Measurements from ENCODE around the gene KRT76. TPM values are rescaled to one million over a fixed set of nuclear protein-coding genes. Genes with fewer than 3 reads are reported as not detected.

Gene KRT76
- total and polyA plus RNA-seq, 2 experiments from 2014 or later = not detected

- H3K27ac Mint-ChIP-seq = no peak overlapping the region
- Histone ChIP-seq H3K27me3 (ENCODE audit: insufficient read depth) (no peaks in the 10 kb centered on the region), H3K4me1 (ENCODE audit: insufficient read depth) (no peaks in the 10 kb centered on the region), H3K4me3 (no peak overlapping the region), H3K36me3 (ENCODE audit: insufficient read depth) (no peaks in the 10 kb centered on the region), H3K9me2 (ENCODE audit: insufficient read depth) (no peaks in the 10 kb centered on the region; the same call in 1 of the 2 replicates), H2AFZ (no peak overlapping the region), H3K4me2 (no peak overlapping the region), H4K20me1 (replicated peaks; ENCODE audit: insufficient read depth) (no peaks in the 10 kb centered on the region), H3K79me2 (replicated peaks; ENCODE audit: insufficient read depth) (no peaks in the 10 kb centered on the region), H3K27ac (ENCODE audit: low read depth) (no peak overlapping the region), H3F3A (replicated peaks; ENCODE audit: low read depth) (no peaks in the 10 kb centered on the region)
- TF ChIP-seq ZNF331 (CRISPR knock-in tag; IDR thresholded peaks at IDR 0.05; ENCODE audit: low read depth) (no peak), NANOG (IDR thresholded peaks at IDR 0.05; ENCODE audit: borderline replicate concordance) (no peak), JUNB (IDR thresholded peaks at IDR 0.05; ENCODE audit: unreplicated experiment) (no peak), EZH2 (IDR thresholded peaks at IDR 0.05; ENCODE audit: low read depth, unreplicated experiment) (no peak), STAT1 (IDR thresholded peaks at IDR 0.05; ENCODE audit: unreplicated experiment) (no peak), ZNF462 (CRISPR knock-in tag; IDR thresholded peaks at IDR 0.05) (no peak), CTCF (conservative IDR thresholded peaks at IDR 0.05; ENCODE audit: low read depth in 2 of 2) (no peak), ETS1 (IDR thresholded peaks at IDR 0.05) (no peak), POLR2AphosphoS5 (IDR thresholded peaks at IDR 0.05; ENCODE audit: low read depth) (no peak), ZNF114 (CRISPR knock-in tag; IDR thresholded peaks at IDR 0.05) (no peak), CREB1 (CRISPR knock-in tag; IDR thresholded peaks at IDR 0.05; ENCODE audit: low read depth) (no peak), EZH2phosphoT487 (IDR thresholded peaks at IDR 0.05; ENCODE audit: unreplicated experiment) (no peak), REST (IDR thresholded peaks at IDR 0.05; ENCODE audit: unreplicated experiment) (no peak)
- H3K36me3 Mint-ChIP-seq (ENCODE audit: low read depth) = no peaks in the 10 kb centered on the region
- H3K4me3 Mint-ChIP-seq = no peak overlapping the region
- ATAC-seq = no peak
- peaks cover 5% of the 10 kb centered on the region for H3K4me1 Mint-ChIP-seq
- no peaks in the 10 kb centered on the region for H3K9me3 Mint-ChIP-seq
- DNase-seq (ENCODE audit: low spot score) = no peak
- H3K27me3 Mint-ChIP-seq (ENCODE audit: insufficient read depth, low read depth, poor library complexity) = peaks cover 7% of the 10 kb centered on the region
Measured at GRCh38 chr12:52788192-52788875, 11.2 kb upstream of the KRT76 start.

Data from GM23338 (cell line).